Pulmonary artery endothelial cell (primary cell): ENCODE data around the gene NPM3. TPM values are rescaled to one million over a fixed set of nuclear protein-coding genes. Genes with fewer than 3 reads are reported as not detected.
"Not testable (repeated sequence)": the region's sequence is repeated elsewhere in the genome, so short reads cannot be mapped to it uniquely, and the experiment has no call there.

Experiments used
- DNase-seq: peaks from one replicate; pipeline ENCODE4 v3.0.0-alpha.2; 2011; ENCODE audit warnings: low read depth, low spot score
- total RNA-seq: library from RNA; depleted of rRNA; stranded (reverse); fragments of >200 nt; gene quantifications from 2 replicates; pipeline ENCODE4 v1.2.3, GENCODE V29; 2014

NPM3 gene
- total RNA-seq, 1 donor from 2014 or later = 168 TPM

GRCh38 chr10:101807158-101807557 is 23.9 kb upstream of the NPM3 start:
- DNase-seq = no peak

- DNase-seq = no peak
Measured at GRCh38 chr10:101803511-101803910, 20.3 kb upstream of the NPM3 start.

- no peak for DNase-seq
Measured at GRCh38 chr10:101797403-101798059, 14.3 kb upstream of the NPM3 start.

- no peak for DNase-seq
Measured at GRCh38 chr10:101793526-101793925, 10.3 kb upstream of the NPM3 start.

GRCh38 chr10:101789686-101790085 is 6.4 kb upstream of the NPM3 start:
- no peak for DNase-seq

GRCh38 chr10:101789231-101789630 is 6.0 kb upstream of the NPM3 start:
- DNase-seq = not testable (repeated sequence)

GRCh38 chr10:101785801-101786200 is 2.6 kb upstream of the NPM3 start:
- no peak for DNase-seq

GRCh38 chr10:101784558-101784957 is 1.3 kb upstream of the NPM3 start:
- no peak for DNase-seq

GRCh38 chr10:101783736-101784118 is 481 bp upstream of the NPM3 start:
- no peak for DNase-seq

GRCh38 chr10:101781984-101782810 is 1.0 kb downstream of the NPM3 start:
- DNase-seq = no peak

GRCh38 chr10:101781655-101781983 is 1.6 kb downstream of the NPM3 start:
- DNase-seq = no peak

GRCh38 chr10:101780818-101781654 is 2.2 kb downstream of the NPM3 start:
- DNase-seq = peak; percentile 20

GRCh38 chr10:101780187-101780817 is 2.9 kb downstream of the NPM3 start:
- no peak for DNase-seq

- DNase-seq = peak; percentile 22
Measured at GRCh38 chr10:101779544-101780186, 3.6 kb downstream of the NPM3 start.

- DNase-seq = no peak
Measured at GRCh38 chr10:101778781-101779543, 4.3 kb downstream of the NPM3 start.

- no peak for DNase-seq
Measured at GRCh38 chr10:101778151-101778780, 5.0 kb downstream of the NPM3 start.

GRCh38 chr10:101777619-101778145 is 5.6 kb downstream of the NPM3 start:
- DNase-seq = no peak

GRCh38 chr10:101776161-101776817 is 7.0 kb downstream of the NPM3 start:
- DNase-seq = no peak
